Measurements from ENCODE around the gene SHB.
"Not testable (repeated sequence)": the region's sequence is repeated elsewhere in the genome, so short reads cannot be mapped to it uniquely, and the experiment has no call there.

SHB gene

DNA sequence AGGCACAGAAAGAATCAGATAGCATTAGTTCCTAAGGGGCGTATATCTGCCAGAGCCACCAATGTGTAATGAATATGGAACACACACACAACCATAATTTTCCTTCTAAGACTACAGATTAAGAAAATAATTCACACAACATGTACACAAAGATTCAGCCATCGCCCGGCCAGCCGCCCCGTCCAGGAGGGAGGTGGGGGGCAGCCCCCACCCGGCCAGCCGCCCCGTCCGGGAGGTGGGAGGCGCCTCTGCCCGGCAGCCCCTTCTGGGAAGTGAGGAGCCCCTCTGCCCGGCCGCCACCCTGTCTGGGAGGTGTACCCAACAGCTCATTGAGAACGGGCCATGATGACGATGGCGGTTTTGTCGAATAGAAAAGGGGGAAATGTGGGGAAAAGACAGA is 178.0 kb downstream of the SHB start:
- H3K4me3 ChIP-seq (ENCODE audit: control insufficient read depth in 1 of 7, extremely low read depth in 1 of 7, insufficient read depth in 4 of 7, low read depth in 2 of 7, low read length in 6 of 7); DNase-seq; POLR2A ChIA-PET; H3K27me3 ChIP-seq (replicated peaks in 2 of 5; ENCODE audit: control insufficient read depth in 4 of 5, insufficient read depth in 5 of 5, low read length in 4 of 5); H3K4me1 ChIP-seq (ENCODE audit: control extremely low read depth in 1 of 4, control insufficient read depth in 4 of 4, insufficient read depth in 4 of 4, low read length in 3 of 4); H3K9me3 ChIP-seq (ENCODE audit: control extremely low read depth in 1 of 5, control insufficient read depth in 4 of 5, insufficient read depth in 2 of 5, low read depth in 1 of 5, low read length in 4 of 5); H3K27ac ChIP-seq (ENCODE audit: insufficient read depth in 1 of 2, low read depth in 1 of 2, low read length in 2 of 2, poor library complexity in 1 of 2, severe bottlenecking in 2 of 2): not testable (repeated sequence)
- CTCF ChIA-PET: interaction anchor here (1.3 to 3.2 kb wide), 2 partner anchors 8 to 11 kb away, joined by 3 to 8 read pairs; no protein-coding TSS in a partner anchor
- H3K36me3 ChIP-seq (ENCODE audit: control insufficient read depth in 4 of 4, insufficient read depth in 4 of 4, low read length in 3 of 4): peaks cover 11 to 57% (median 27%) of the 10 kb centered on the region in 4 experiments
- WGBS (ENCODE audit: insufficient coverage): 90% methylated on average over 4 of the region's 17 CpGs

DNA sequence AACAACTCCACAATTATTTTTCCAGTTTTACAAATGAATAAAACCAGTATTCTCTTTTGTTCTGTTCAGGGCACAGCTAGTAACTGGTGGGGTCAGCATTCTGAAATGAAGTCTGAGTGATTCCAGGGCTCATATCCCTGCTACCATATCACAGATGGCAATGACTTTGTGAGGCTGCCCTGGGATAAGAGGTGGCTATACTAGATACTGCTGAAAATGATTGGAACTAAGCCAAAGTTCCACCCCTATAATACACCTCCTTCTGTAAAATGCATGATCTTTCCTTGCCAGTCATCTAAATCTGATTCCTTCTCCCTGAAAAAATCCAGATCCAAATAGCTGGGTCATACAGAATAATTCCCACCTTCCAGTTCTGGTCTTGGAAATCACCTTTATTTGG is 179.5 kb downstream of the SHB start:
- CTCF ChIA-PET: interaction anchor here (1.3 to 3.2 kb wide), 2 partner anchors 9 to 13 kb away, joined by 3 to 8 read pairs; no protein-coding TSS in a partner anchor
- Histone ChIP-seq H3K36me3 (ENCODE audit: control insufficient read depth in 4 of 4, insufficient read depth in 4 of 4, low read length in 3 of 4) (peaks cover 5 to 48% (median 24%) of the 10 kb centered on the region in 4 experiments), H3K4me3 (ENCODE audit: control insufficient read depth in 1 of 7, extremely low read depth in 1 of 7, insufficient read depth in 4 of 7, low read depth in 2 of 7, low read length in 6 of 7) (no peak overlapping the region), H3K27ac (ENCODE audit: insufficient read depth in 1 of 2, low read depth in 1 of 2, low read length in 2 of 2, poor library complexity in 1 of 2, severe bottlenecking in 2 of 2) (no peak overlapping the region), H3K27me3 (replicated peaks in 2 of 5; ENCODE audit: control insufficient read depth in 4 of 5, insufficient read depth in 5 of 5, low read length in 4 of 5) (no peaks in the 10 kb centered on the region), H3K9me3 (ENCODE audit: control extremely low read depth in 1 of 5, control insufficient read depth in 4 of 5, insufficient read depth in 2 of 5, low read depth in 1 of 5, low read length in 4 of 5) (no peaks in the 10 kb centered on the region), H3K4me1 (ENCODE audit: control extremely low read depth in 1 of 4, control insufficient read depth in 4 of 4, insufficient read depth in 4 of 4, low read length in 3 of 4) (no peaks in the 10 kb centered on the region)
- POLR2A ChIA-PET: no interaction called here
- DNase-seq: no peak

DNA sequence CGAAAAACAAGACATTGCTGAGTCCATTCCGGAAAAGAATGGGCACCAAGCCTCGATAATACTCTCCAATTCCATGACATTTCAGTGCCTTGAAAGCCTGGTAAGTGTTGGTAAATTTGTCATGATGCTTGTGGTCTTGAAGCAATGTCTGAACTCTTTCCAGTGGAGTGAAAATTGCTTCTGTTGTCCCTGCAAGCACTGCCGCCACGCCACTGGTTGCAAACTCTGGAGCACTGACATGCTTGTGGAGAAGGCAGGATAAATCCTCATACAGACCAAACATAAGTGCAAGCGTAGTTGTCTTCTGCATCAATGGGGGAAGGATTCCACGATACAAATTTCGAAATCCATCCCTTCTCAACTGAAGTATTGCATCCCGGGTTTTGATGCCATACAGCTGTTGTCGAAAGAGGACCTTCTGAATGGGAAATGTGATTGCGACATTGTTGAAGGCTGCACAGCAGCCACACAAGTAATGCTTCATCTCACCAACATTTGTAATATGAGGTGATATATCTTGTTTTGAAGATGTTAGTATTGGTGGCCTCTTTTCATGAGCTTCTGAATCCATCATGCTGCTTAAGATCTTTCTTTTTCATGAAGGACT is 180.9 kb downstream of the SHB start:
- H3K9me3 ChIP-seq (ENCODE audit: control extremely low read depth in 1 of 5, control insufficient read depth in 4 of 5, insufficient read depth in 2 of 5, low read depth in 1 of 5, low read length in 4 of 5); H3K27me3 ChIP-seq (replicated peaks in 2 of 5; ENCODE audit: control insufficient read depth in 4 of 5, insufficient read depth in 5 of 5, low read length in 4 of 5); H3K4me1 ChIP-seq (ENCODE audit: control extremely low read depth in 1 of 4, control insufficient read depth in 4 of 4, insufficient read depth in 4 of 4, low read length in 3 of 4); H3K4me3 ChIP-seq (ENCODE audit: control insufficient read depth in 1 of 7, extremely low read depth in 1 of 7, insufficient read depth in 4 of 7, low read depth in 2 of 7, low read length in 6 of 7); DNase-seq; POLR2A ChIA-PET; H3K27ac ChIP-seq (ENCODE audit: insufficient read depth in 1 of 2, low read depth in 1 of 2, low read length in 2 of 2, poor library complexity in 1 of 2, severe bottlenecking in 2 of 2): not testable (repeated sequence)
- CTCF ChIA-PET: interaction anchor here (1.1 to 3.2 kb wide), 2 partner anchors 14 to 20 kb away, joined by 3 to 8 read pairs; no protein-coding TSS in a partner anchor
- H3K36me3 ChIP-seq (ENCODE audit: control insufficient read depth in 4 of 4, insufficient read depth in 4 of 4, low read length in 3 of 4): peaks cover 5 to 36% (median 20%) of the 10 kb centered on the region in 4 experiments
- 95% methylated on average over 3 of the region's 11 CpGs for WGBS (ENCODE audit: insufficient coverage)

DNA sequence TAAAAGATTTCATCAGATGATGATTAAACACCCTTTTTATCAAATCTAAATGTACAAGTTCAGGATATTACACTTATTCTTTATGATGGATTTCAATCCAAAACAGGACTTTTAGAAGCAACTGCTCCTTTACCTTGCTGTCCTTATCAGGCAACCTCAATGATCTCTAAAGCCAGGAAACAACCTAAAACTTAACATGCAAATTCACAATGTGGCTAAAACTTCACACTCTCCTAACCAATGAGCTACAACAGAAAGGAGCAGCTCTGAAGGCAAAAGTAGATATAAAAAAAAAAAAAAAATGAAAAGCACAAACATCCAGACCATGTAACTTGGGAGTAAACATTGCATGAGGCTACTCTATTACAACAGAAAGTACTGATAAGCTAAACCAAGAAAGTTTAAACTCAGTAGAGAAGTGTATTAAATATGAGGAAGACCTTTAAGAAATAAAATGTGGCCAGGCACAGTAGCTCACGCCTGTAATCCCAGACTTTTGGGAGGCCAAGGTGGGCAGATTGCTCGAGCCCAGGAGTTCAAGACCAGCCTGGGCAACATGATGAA is 188.0 kb downstream of the SHB start:
- 100% methylated on average over 2 of the region's 2 CpGs for WGBS (ENCODE audit: insufficient coverage)
- Histone ChIP-seq H3K27me3 (replicated peaks in 2 of 5; ENCODE audit: control insufficient read depth in 4 of 5, insufficient read depth in 5 of 5, low read length in 4 of 5) (no peaks in the 10 kb centered on the region), H3K4me1 (ENCODE audit: control extremely low read depth in 1 of 4, control insufficient read depth in 4 of 4, insufficient read depth in 4 of 4, low read length in 3 of 4) (no peaks in the 10 kb centered on the region), H3K4me3 (ENCODE audit: control insufficient read depth in 1 of 7, extremely low read depth in 1 of 7, insufficient read depth in 4 of 7, low read depth in 2 of 7, low read length in 6 of 7) (no peak overlapping the region), H3K9me3 (ENCODE audit: control extremely low read depth in 1 of 5, control insufficient read depth in 4 of 5, insufficient read depth in 2 of 5, low read depth in 1 of 5, low read length in 4 of 5) (peaks cover 4 to 7% (median 4%) of the 10 kb centered on the region in 5 experiments), H3K36me3 (ENCODE audit: control insufficient read depth in 4 of 4, insufficient read depth in 4 of 4, low read length in 3 of 4) (peaks cover 5 to 21% (median 20%) of the 10 kb centered on the region in 4 experiments), H3K27ac (ENCODE audit: insufficient read depth in 1 of 2, low read depth in 1 of 2, low read length in 2 of 2, poor library complexity in 1 of 2, severe bottlenecking in 2 of 2) (no peak overlapping the region)
- DNase-seq: no peak
- ChIA-PET CTCF (interaction anchor here (0.6 to 1.4 kb wide), 3 partner anchors 9 to 191 kb away, joined by 3 to 4 read pairs (median 4); no protein-coding TSS in a partner anchor), POLR2A (interaction anchor here (0.6 kb wide), 1 partner anchor 21 kb away, joined by 5 read pairs; no protein-coding TSS in a partner anchor)

DNA sequence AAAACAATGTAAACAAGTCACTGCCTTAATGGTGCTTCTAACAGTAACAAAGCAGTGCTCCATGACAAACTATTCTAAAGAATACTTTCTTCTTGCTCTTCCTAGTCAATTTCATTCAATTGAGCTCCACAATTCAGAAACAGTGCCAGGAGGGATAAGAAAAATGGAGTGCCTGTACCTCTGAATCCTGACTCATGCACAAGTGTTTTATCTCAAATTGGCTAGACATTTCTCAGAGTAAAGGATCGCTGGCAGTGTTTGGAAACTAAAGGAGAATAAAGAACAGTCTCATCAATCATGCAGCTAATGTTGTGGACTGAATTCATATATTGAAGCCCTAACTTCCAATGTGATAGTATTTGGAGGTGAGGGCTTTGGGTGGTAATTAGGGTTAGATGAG is 192.7 kb downstream of the SHB start:
- H3K36me3 ChIP-seq (ENCODE audit: control insufficient read depth in 4 of 4, insufficient read depth in 4 of 4, low read length in 3 of 4): peaks cover 5 to 18% (median 14%) of the 10 kb centered on the region in 4 experiments
- DNase-seq: no peak
- POLR2A ChIA-PET: no interaction called here
- no peak overlapping the region for H3K27ac ChIP-seq (ENCODE audit: insufficient read depth in 1 of 2, low read depth in 1 of 2, low read length in 2 of 2, poor library complexity in 1 of 2, severe bottlenecking in 2 of 2)
- H3K9me3 ChIP-seq (ENCODE audit: control extremely low read depth in 1 of 5, control insufficient read depth in 4 of 5, insufficient read depth in 2 of 5, low read depth in 1 of 5, low read length in 4 of 5): peaks cover 4 to 7% (median 4%) of the 10 kb centered on the region in 5 experiments
- 88% methylated on average over 1 of the region's 1 CpG for WGBS (ENCODE audit: insufficient coverage)
- no peaks in the 10 kb centered on the region for H3K27me3 ChIP-seq (replicated peaks in 2 of 5; ENCODE audit: control insufficient read depth in 4 of 5, insufficient read depth in 5 of 5, low read length in 4 of 5)
- CTCF ChIA-PET: no interaction called here
- H3K4me1 ChIP-seq (ENCODE audit: control extremely low read depth in 1 of 4, control insufficient read depth in 4 of 4, insufficient read depth in 4 of 4, low read length in 3 of 4): no peaks in the 10 kb centered on the region
- H3K4me3 ChIP-seq (ENCODE audit: control insufficient read depth in 1 of 7, extremely low read depth in 1 of 7, insufficient read depth in 4 of 7, low read depth in 2 of 7, low read length in 6 of 7): no peak overlapping the region

DNA sequence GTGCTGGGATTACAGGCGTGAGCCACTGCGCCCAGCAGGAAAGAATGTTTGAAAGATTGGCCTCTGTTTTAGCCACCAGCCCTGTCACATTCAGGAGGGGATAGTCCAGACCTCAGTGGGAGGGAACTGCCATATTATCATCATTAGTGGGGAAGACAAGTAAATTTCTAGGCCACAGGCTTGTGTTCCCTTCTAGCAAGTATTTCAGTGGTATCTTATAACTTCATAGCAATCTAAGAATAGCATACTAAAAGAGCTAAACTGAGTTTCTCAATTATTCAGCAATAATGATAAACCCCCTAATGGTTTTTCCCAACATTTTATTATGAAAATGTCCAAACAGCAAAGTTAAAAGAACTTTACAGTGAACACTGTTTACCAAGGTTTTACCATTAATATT is 195.1 kb downstream of the SHB start:
- DNase-seq: no peak
- H3K27ac ChIP-seq (ENCODE audit: insufficient read depth in 1 of 2, low read depth in 1 of 2, low read length in 2 of 2, poor library complexity in 1 of 2, severe bottlenecking in 2 of 2): no peak overlapping the region
- 100% methylated on average over 2 of the region's 2 CpGs for whole genome bisulfite sequencing (ENCODE audit: insufficient coverage)
- no peaks in the 10 kb centered on the region for H3K27me3 ChIP-seq (replicated peaks in 2 of 5; ENCODE audit: control insufficient read depth in 4 of 5, insufficient read depth in 5 of 5, low read length in 4 of 5)
- peaks cover 4 to 7% (median 4%) of the 10 kb centered on the region in 5 experiments for H3K9me3 ChIP-seq (ENCODE audit: control extremely low read depth in 1 of 5, control insufficient read depth in 4 of 5, insufficient read depth in 2 of 5, low read depth in 1 of 5, low read length in 4 of 5)
- H3K36me3 ChIP-seq (ENCODE audit: control insufficient read depth in 4 of 4, insufficient read depth in 4 of 4, low read length in 3 of 4): peaks cover 2 to 10% (median 6%) of the 10 kb centered on the region in 4 experiments
- no peaks in the 10 kb centered on the region for H3K4me1 ChIP-seq (ENCODE audit: control extremely low read depth in 1 of 4, control insufficient read depth in 4 of 4, insufficient read depth in 4 of 4, low read length in 3 of 4)
- ChIA-PET CTCF (no interaction called here), POLR2A (no interaction called here)
- H3K4me3 ChIP-seq (ENCODE audit: control insufficient read depth in 1 of 7, extremely low read depth in 1 of 7, insufficient read depth in 4 of 7, low read depth in 2 of 7, low read length in 6 of 7): no peak overlapping the region

DNA sequence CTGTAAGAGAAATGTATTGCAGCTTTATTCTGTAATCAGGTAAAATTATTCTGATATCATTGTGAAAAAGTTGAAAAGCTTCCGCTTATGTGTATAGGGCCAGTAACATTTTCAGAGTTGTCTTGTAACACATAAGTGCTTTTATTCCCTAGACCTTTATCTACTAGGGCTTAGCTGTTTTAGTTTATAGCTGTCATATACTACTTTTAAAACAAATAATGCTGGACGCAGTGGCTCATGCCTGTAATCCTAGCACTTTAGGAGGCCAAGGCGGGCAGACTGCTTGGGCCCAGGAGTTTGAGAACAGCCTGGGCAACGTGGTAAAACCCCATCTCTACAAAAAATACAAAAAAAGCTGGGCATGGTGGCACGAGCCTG is 198.2 kb downstream of the SHB start:
- no CpG with 5 or more reads among the region's 5 CpGs for WGBS (ENCODE audit: insufficient coverage)
- Histone ChIP-seq H3K27ac (ENCODE audit: insufficient read depth in 1 of 2, low read depth in 1 of 2, low read length in 2 of 2, poor library complexity in 1 of 2, severe bottlenecking in 2 of 2) (no peak overlapping the region), H3K4me1 (ENCODE audit: control extremely low read depth in 1 of 4, control insufficient read depth in 4 of 4, insufficient read depth in 4 of 4, low read length in 3 of 4) (no peaks in the 10 kb centered on the region), H3K4me3 (ENCODE audit: control insufficient read depth in 1 of 7, extremely low read depth in 1 of 7, insufficient read depth in 4 of 7, low read depth in 2 of 7, low read length in 6 of 7) (no peak overlapping the region), H3K9me3 (ENCODE audit: control extremely low read depth in 1 of 5, control insufficient read depth in 4 of 5, insufficient read depth in 2 of 5, low read depth in 1 of 5, low read length in 4 of 5) (no peaks in the 10 kb centered on the region), H3K27me3 (replicated peaks in 2 of 5; ENCODE audit: control insufficient read depth in 4 of 5, insufficient read depth in 5 of 5, low read length in 4 of 5) (no peaks in the 10 kb centered on the region), H3K36me3 (ENCODE audit: control insufficient read depth in 4 of 4, insufficient read depth in 4 of 4, low read length in 3 of 4) (peaks cover 0 to 5% (median 1%) of the 10 kb centered on the region in 4 experiments)
- ChIA-PET POLR2A (no interaction called here), CTCF (no interaction called here)
- no peak for DNase-seq
